ENCODE results near the gene SRP14. TPM values are rescaled to one million over a fixed set of nuclear protein-coding genes. Genes with fewer than 3 reads are reported as not detected.

Gene SRP14
- total and polyA plus RNA-seq, 9 of the 15 experiments (the other 6 are each of a cell fraction or from before 2014, with no cell fraction given), result 161 to 1,097 (median 402) TPM

- no TSS peak for BruUV-seq (replicated peaks)
- Histone ChIP-seq H3K9me3 (replicated peaks; ENCODE audit: control insufficient read depth, insufficient read depth, low read depth, low read length) (no peaks in the 10 kb centered on the region), H3K79me2 (ENCODE audit: control insufficient read depth, insufficient read depth, low read length) (peaks cover 2% of the 10 kb centered on the region; the same call in 1 of the 3 replicates), H4K20me1 (replicated peaks; ENCODE audit: control insufficient read depth, insufficient read depth, low read length) (no peaks in the 10 kb centered on the region), H3K36me3 (ENCODE audit: control insufficient read depth, insufficient read depth, low read length) (peaks cover 9% of the 10 kb centered on the region; the same call in 1 of the 3 replicates), H3K4me2 (ENCODE audit: insufficient read depth, low read length) (peak overlapping the region; percentile 67; the same call in 1 of the 2 replicates), H3K9me1 (ENCODE audit: control insufficient read depth, insufficient read depth, low read length) (no peaks in the 10 kb centered on the region), H3K4me3 (no peak overlapping the region), H3K9ac (ENCODE audit: insufficient read depth in 1 of 2, low read depth in 2 of 2, low read length in 2 of 2) (peak overlapping the region in 1 of 2 experiments; percentile 32; a peak in 2 of 4 replicates), H3K27ac (ENCODE audit: extremely low read depth, low read depth, low read length) (0 out of 3 replicates have a peak overlapping the region, but pooled peaks have one; percentile 32), H3K27me3 (ENCODE audit: control insufficient read depth in 2 of 2, insufficient read depth in 2 of 2, low read length in 2 of 2) (no peaks in the 10 kb centered on the region), H3K4me1 (replicated peaks in 1 of 2; ENCODE audit: control insufficient read depth in 2 of 2, insufficient read depth in 2 of 2, low read length in 2 of 2) (peaks cover 10 to 22% of the 10 kb centered on the region in 2 experiments), H2AFZ (ENCODE audit: low read depth, low read length) (peak overlapping the region; percentile 87)
- CTCF ChIA-PET (ENCODE audit: low intra/inter-chr PET ratio), result interaction anchor here (1.4 to 2.8 kb wide), 4 partner anchors 59 to 229 kb away, joined by 5 to 56 read pairs (median 8); no protein-coding TSS in a partner anchor
- ATAC-seq (peak; percentile 5; the same call in 1 of the 3 replicates), DNase-seq (ENCODE audit: extremely low read depth in 1 of 4, low spot score in 3 of 4) (no peak), FAIRE-seq (no peak)
- intact Hi-C loops (cut with micrococcal nuclease) (loop anchor here (1.0 to 5.0 kb wide), 5 partner anchors 57 to 258 kb away; no protein-coding TSS in a partner anchor), in situ Hi-C loops (cut with MboI) (loop anchor here (5.0 kb wide), 1 partner anchor 227 kb away; no protein-coding TSS in a partner anchor)
- WGBS (ENCODE audit: insufficient coverage, low coverage, missing lambda C conversion rate), result 84% methylated on average over 4 of the region's 6 CpGs
- POLR2A ChIA-PET, result interaction anchor here (0.8 to 3.1 kb wide), 7 partner anchors 11 to 119 kb away, joined by 3 to 15 read pairs (median 3); partner anchors contain the start of gene BUB1B
- 0 out of 2 replicates have a peak, but pooled peaks have one; percentile 38 for TF ChIP-seq ADNP (tag; IDR thresholded peaks at IDR 0.05)
- TF ChIP-seq LARP7 (IDR thresholded peaks at IDR 0.05), result no peak
- TF ChIP-seq ZNF431 (CRISPR knock-in tag; IDR thresholded peaks at IDR 0.05), result no peak
- TF ChIP-seq MEIS2 (IDR thresholded peaks at IDR 0.05; ENCODE audit: partially characterized antibody), result no peak
- TF ChIP-seq RBM25 (IDR thresholded peaks at IDR 0.05; ENCODE audit: low read depth, low read length, severe bottlenecking), result peak; percentile 65
- TF ChIP-seq ZBED1 (IDR thresholded peaks at IDR 0.05), result no peak
- TF ChIP-seq ZNF561 (CRISPR knock-in tag; conservative IDR thresholded peaks at IDR 0.05), result no peak
- no peak for TF ChIP-seq ZNF408 (CRISPR knock-in tag; IDR thresholded peaks at IDR 0.05; ENCODE audit: low read depth)
- 0 out of 2 replicates have a peak, but pooled peaks have one; percentile 9 for TF ChIP-seq PREB (CRISPR knock-in tag; IDR thresholded peaks at IDR 0.05)
- TF ChIP-seq ELF4 (CRISPR knock-in tag; IDR thresholded peaks at IDR 0.05), result no peak
- TF ChIP-seq TEAD4 (IDR thresholded peaks at IDR 0.05; ENCODE audit: low read length), result no peak
- TF ChIP-seq TEAD4 (CRISPR knock-in tag; IDR thresholded peaks at IDR 0.05; ENCODE audit: borderline replicate concordance), result no peak
- TF ChIP-seq, protein P1, sequence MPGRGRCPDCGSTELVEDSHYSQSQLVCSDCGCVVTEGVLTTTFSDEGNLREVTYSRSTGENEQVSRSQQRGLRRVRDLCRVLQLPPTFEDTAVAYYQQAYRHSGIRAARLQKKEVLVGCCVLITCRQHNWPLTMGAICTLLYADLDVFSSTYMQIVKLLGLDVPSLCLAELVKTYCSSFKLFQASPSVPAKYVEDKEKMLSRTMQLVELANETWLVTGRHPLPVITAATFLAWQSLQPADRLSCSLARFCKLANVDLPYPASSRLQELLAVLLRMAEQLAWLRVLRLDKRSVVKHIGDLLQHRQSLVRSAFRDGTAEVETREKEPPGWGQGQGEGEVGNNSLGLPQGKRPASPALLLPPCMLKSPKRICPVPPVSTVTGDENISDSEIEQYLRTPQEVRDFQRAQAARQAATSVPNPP (IDR thresholded peaks at IDR 0.05; ENCODE audit: borderline replicate concordance, insufficient read depth, insufficient read length), result no peak
Observed at GRCh38 chr15:40045572-40046217, 6.7 kb upstream of the SRP14 start.

Measured in K562 (cell line).